K562 (cell line): ENCODE measurements around the gene CARD18.

ENCODE experiments used
- ESRRA ChIP-seq: fragments of 450-650 bp; IDR thresholded peaks from 2 replicates; pipeline ENCODE4 v1.6.1; 2014; ENCODE audit warnings: low read depth, mild to moderate bottlenecking, moderate library complexity, borderline replicate concordance
- MTA3 ChIP-seq: fragments of 450-650 bp; formaldehyde crosslinking; IDR thresholded peaks from 2 replicates; pipeline ENCODE4 v1.6.1; 2017; ENCODE audit warnings: mild to moderate bottlenecking, borderline replicate concordance
- POLR2A ChIP-seq: fragments of 450-650 bp; conservative IDR thresholded peaks from 2 replicates; pipeline ENCODE4 v1.6.1; 2016
- PYGO2 ChIP-seq: fragments of 450-650 bp; IDR thresholded peaks from 2 replicates; pipeline ENCODE4 v1.6.1; 2016; ENCODE audit warnings: mild to moderate bottlenecking, missing genetic modification characterization, moderate library complexity, missing compliant biosample characterization
- SMAD4 ChIP-seq: fragments of 250-450 bp; sonication (Bioruptor Pico); conservative IDR thresholded peaks from 2 replicates; pipeline ENCODE4 v1.8.0; 2021; ENCODE audit warnings: inconsistent platforms, mild to moderate bottlenecking, moderate library complexity
- TARDBP ChIP-seq: fragments of 450-650 bp; IDR thresholded peaks from 2 replicates; pipeline ENCODE4 v1.6.1; 2016
- ZNF274 ChIP-seq: IDR thresholded peaks from 2 replicates; pipeline ENCODE4 v1.6.1; 2011; ENCODE audit warnings: low read depth, mild to moderate bottlenecking, low read length, moderate library complexity, borderline replicate concordance
- ZNF75A ChIP-seq: fragments of 450-650 bp; formaldehyde crosslinking; IDR thresholded peaks from 2 replicates; pipeline ENCODE4 v1.4.0; 2020; ENCODE audit warnings: mild to moderate bottlenecking
- TF ChIP-seq, protein P1 (sequence below): sonication (generic); formaldehyde crosslinking; IDR thresholded peaks from 2 replicates; pipeline ENCODE4 v1.5.0; 2020; ENCODE audit warnings: missing genetic modification reagents
- TF ChIP-seq, protein P2 (sequence below): fragments of 250-450 bp; sonication (Bioruptor Pico); IDR thresholded peaks from 2 replicates; pipeline ENCODE4 v1.8.0; 2021; ENCODE audit warnings: borderline replicate concordance, mild to moderate bottlenecking, moderate library complexity; ENCODE audit not compliant: poor library complexity, severe bottlenecking
- TF ChIP-seq, protein P3 (sequence below): fragments of 450-650 bp; formaldehyde crosslinking; IDR thresholded peaks from 2 replicates; pipeline ENCODE4 v1.4.0; 2020; ENCODE audit warnings: mild to moderate bottlenecking, moderate library complexity

DNA sequence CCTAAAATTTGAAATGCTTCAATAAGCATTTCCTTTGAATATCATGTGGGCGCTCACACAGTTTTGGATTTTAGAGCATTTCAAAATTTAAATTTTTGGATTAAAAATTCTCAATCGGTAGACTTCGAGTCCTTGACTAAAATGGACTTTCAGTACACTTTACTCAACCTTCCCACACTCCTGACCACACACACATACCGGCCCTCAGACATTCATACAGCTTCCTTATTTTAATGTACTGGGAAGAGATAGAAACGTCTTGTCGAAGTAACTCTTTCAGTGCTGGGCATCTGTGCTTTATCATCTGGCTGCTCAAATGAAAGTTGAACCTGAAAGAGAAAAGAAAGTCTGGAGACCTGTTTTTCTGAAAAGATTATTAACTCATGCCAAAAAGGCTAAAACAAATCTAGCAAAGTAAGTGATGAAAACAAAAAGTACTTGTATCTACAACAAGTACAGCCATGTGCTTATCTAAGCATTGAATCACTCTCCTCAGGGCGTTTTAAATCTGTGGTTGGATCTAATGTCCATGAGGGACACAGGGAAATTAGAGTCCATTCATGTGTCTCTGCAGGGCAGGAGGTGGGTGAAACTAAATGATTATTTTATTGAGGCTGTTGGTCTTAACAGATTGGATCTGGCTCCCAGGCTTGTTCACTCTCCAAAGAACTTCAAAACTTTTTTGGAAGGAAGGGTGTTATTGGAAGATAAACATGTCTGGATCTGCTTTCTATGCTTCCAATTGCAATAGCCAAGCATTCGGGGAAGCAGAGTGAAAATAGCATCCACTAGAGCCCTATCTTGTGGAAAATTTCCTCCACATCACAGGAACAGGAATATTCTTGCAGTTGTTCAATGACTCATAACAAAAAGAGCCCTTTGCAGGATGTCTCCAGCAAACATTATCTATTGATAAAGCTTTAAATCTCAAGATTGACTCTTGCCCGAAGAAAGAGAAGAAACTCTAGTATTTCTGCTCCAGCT, 47.0 kb downstream of the CARD18 start:
- TF ChIP-seq, protein P1, sequence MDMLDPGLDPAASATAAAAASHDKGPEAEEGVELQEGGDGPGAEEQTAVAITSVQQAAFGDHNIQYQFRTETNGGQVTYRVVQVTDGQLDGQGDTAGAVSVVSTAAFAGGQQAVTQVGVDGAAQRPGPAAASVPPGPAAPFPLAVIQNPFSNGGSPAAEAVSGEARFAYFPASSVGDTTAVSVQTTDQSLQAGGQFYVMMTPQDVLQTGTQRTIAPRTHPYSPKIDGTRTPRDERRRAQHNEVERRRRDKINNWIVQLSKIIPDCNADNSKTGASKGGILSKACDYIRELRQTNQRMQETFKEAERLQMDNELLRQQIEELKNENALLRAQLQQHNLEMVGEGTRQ (CRISPR knock-in tag): no peak
- TF ChIP-seq TARDBP (no peak), ESRRA (no peak), ZNF75A (no peak), MTA3 (no peak), POLR2A (no peak), PYGO2 (no peak), SMAD4 (no peak), ZNF274 (no peak)
- TF ChIP-seq, protein P2, sequence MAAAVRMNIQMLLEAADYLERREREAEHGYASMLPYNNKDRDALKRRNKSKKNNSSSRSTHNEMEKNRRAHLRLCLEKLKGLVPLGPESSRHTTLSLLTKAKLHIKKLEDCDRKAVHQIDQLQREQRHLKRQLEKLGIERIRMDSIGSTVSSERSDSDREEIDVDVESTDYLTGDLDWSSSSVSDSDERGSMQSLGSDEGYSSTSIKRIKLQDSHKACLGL (CRISPR knock-in tag): no peak
- TF ChIP-seq, protein P3, sequence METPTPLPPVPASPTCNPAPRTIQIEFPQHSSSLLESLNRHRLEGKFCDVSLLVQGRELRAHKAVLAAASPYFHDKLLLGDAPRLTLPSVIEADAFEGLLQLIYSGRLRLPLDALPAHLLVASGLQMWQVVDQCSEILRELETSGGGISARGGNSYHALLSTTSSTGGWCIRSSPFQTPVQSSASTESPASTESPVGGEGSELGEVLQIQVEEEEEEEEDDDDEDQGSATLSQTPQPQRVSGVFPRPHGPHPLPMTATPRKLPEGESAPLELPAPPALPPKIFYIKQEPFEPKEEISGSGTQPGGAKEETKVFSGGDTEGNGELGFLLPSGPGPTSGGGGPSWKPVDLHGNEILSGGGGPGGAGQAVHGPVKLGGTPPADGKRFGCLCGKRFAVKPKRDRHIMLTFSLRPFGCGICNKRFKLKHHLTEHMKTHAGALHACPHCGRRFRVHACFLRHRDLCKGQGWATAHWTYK (CRISPR knock-in tag): no peak
